NOMO-1 (cell line): Measurements from ENCODE around the gene ECT2.
"Not testable (repeated sequence)": the region's sequence is repeated elsewhere in the genome, so short reads cannot be mapped to it uniquely, and the experiment has no call there.

Source experiments
- DNase-seq, 2 experiments: peaks; one replicate each; lab custom pipeline; 2025; ENCODE audit not compliant: unreplicated experiment in 2 of 2; lab: John Stamatoyannopoulos, UW

The ECT2 gene

GRCh38 chr3:172803489-172803888, 53.0 kb downstream of the ECT2 start:
- DNase-seq = no peak

- no peak for DNase-seq
Observed at GRCh38 chr3:172804323-172804722, 53.8 kb downstream of the ECT2 start.

GRCh38 chr3:172808969-172809546, 58.5 kb downstream of the ECT2 start:
- DNase-seq = peak in 1 of 2 experiments; percentile 43

GRCh38 chr3:172811099-172811498, 60.6 kb downstream of the ECT2 start:
- DNase-seq = no peak

GRCh38 chr3:172813462-172813861, 62.9 kb downstream of the ECT2 start:
- DNase-seq = no peak

- DNase-seq = no peak
Observed at GRCh38 chr3:172814738-172815137, 64.2 kb downstream of the ECT2 start.

- no peak for DNase-seq
Observed at GRCh38 chr3:172815857-172816256, 65.3 kb downstream of the ECT2 start.

GRCh38 chr3:172816281-172816680, 65.8 kb downstream of the ECT2 start:
- DNase-seq = no peak

- DNase-seq = no peak
Observed at GRCh38 chr3:172816968-172817367, 66.4 kb downstream of the ECT2 start.

- no peak for DNase-seq
Observed at GRCh38 chr3:172820492-172820891, 70.0 kb downstream of the ECT2 start.

GRCh38 chr3:172824229-172824628, 73.7 kb downstream of the ECT2 start:
- no peak for DNase-seq

GRCh38 chr3:172827231-172827630, 76.7 kb downstream of the ECT2 start:
- DNase-seq = not testable (repeated sequence)

- no peak for DNase-seq
Observed at GRCh38 chr3:172832983-172833382, 82.5 kb downstream of the ECT2 start.

GRCh38 chr3:172836390-172836997, 86.0 kb downstream of the ECT2 start:
- DNase-seq = peak in 1 of 2 experiments; percentile 17

- no peak for DNase-seq
Observed at GRCh38 chr3:172839679-172840078, 89.2 kb downstream of the ECT2 start.

- no peak for DNase-seq
Observed at GRCh38 chr3:172840463-172840862, 89.9 kb downstream of the ECT2 start.

- no peak for DNase-seq
Observed at GRCh38 chr3:172840913-172841312, 90.4 kb downstream of the ECT2 start.

- DNase-seq = no peak
Observed at GRCh38 chr3:172844428-172844827, 93.9 kb downstream of the ECT2 start.

- peak; percentile 41 to 67 for DNase-seq
Observed at GRCh38 chr3:172846103-172846561, 95.6 kb downstream of the ECT2 start.

GRCh38 chr3:172846706-172847105, 96.2 kb downstream of the ECT2 start:
- no peak for DNase-seq

- no peak for DNase-seq
Observed at GRCh38 chr3:172847292-172847691, 96.8 kb downstream of the ECT2 start.

- no peak for DNase-seq
Observed at GRCh38 chr3:172848910-172849309, 98.4 kb downstream of the ECT2 start.

- no peak for DNase-seq
Observed at GRCh38 chr3:172853005-172853404, 102.5 kb downstream of the ECT2 start.
